ENCODE measurements around the gene TNPO3. TPM values are rescaled to one million over a fixed set of nuclear protein-coding genes. Genes with fewer than 3 reads are reported as not detected.
"Not testable (repeated sequence)": the region's sequence is repeated elsewhere in the genome, so short reads cannot be mapped to it uniquely, and the experiment has no call there.

The TNPO3 gene
- total RNA-seq, 1 donor from 2014 or later = 59.4 TPM

DNA sequence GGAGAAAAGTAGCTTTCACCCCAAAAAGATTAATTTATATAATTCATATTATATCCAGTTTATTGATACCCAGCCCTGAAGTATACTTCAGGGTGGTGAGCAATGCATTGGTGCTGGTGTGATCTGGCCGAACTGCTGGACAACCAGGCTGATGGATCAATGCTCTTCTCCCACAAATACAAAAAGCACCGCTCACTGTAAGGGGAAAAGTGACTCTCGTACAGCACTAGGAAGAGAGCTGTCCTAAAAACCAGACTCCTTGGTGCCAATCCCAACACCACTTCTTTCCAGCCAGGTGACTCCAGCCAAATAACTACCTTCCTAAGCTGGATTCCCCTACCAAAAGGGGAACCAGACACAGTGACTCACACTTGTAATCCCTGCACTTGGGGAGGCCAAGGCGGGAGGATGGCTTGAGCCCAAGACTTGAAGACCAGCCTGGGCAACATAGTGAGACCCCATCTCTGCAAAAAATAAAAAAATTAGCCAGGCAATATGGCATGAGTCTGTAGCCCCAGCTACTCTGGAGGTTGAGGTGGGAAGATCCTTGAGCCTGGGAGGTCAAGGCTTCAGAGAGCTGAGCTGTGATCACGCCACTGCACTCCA lies 13.1 kb upstream of the TNPO3 start:
- TF ChIP-seq, protein P1, sequence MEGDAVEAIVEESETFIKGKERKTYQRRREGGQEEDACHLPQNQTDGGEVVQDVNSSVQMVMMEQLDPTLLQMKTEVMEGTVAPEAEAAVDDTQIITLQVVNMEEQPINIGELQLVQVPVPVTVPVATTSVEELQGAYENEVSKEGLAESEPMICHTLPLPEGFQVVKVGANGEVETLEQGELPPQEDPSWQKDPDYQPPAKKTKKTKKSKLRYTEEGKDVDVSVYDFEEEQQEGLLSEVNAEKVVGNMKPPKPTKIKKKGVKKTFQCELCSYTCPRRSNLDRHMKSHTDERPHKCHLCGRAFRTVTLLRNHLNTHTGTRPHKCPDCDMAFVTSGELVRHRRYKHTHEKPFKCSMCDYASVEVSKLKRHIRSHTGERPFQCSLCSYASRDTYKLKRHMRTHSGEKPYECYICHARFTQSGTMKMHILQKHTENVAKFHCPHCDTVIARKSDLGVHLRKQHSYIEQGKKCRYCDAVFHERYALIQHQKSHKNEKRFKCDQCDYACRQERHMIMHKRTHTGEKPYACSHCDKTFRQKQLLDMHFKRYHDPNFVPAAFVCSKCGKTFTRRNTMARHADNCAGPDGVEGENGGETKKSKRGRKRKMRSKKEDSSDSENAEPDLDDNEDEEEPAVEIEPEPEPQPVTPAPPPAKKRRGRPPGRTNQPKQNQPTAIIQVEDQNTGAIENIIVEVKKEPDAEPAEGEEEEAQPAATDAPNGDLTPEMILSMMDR (IDR thresholded peaks at IDR 0.05) = no peak
- Histone ChIP-seq H3K4me1 (no peaks in the 10 kb centered on the region), H3K4me3 (no peak overlapping the region), H3K36me3 (no peaks in the 10 kb centered on the region), H3K27me3 (no peaks in the 10 kb centered on the region), H3K9me3 (no peaks in the 10 kb centered on the region), H3K27ac (no peak overlapping the region)
- intact Hi-C loops (cut with DNase I) = no loop called here
- no peak for DNase-seq (ENCODE audit: low spot score in 2 of 2)

DNA sequence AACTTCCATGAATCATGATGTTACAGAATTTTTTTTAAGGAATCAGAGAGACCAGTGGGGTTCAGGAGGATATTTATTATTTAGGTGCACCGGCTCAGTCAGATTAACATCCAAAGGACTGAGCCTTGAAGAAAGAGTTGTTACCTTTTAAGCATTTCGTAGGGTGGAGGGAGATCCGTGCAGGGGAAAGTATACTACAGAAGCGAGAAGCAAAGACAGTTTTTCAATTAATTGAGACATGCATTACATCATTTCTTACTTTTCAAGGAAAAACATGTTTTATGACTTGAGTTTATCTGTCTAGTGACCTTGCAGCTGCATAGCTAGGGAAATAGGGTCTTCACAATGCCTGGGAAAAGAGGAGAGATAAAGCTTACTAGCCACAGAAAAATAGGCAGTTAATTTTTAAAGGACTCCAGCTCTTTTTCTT lies 12.2 kb upstream of the TNPO3 start:
- intact Hi-C loops (cut with DNase I) = not testable (repeated sequence)

GRCh38 chr7:129066290-129067131 lies 11.6 kb upstream of the TNPO3 start:
- Histone ChIP-seq H3K4me1 (no peaks in the 10 kb centered on the region), H3K27me3 (no peaks in the 10 kb centered on the region), H3K9me3 (no peaks in the 10 kb centered on the region), H3K27ac (no peak overlapping the region), H3K4me3 (no peak overlapping the region), H3K36me3 (no peaks in the 10 kb centered on the region)
- intact Hi-C loops (cut with DNase I) = no loop called here
- TF ChIP-seq, protein P1 (IDR thresholded peaks at IDR 0.05) = no peak
- DNase-seq (ENCODE audit: low spot score in 2 of 2) = no peak

More for the DNA sequence above, 12.2 kb upstream of the TNPO3 start:
- not testable (repeated sequence) for H3K36me3 ChIP-seq; H3K4me3 ChIP-seq; H3K4me1 ChIP-seq; H3K27me3 ChIP-seq; H3K27ac ChIP-seq; DNase-seq (ENCODE audit: low spot score in 2 of 2); H3K9me3 ChIP-seq

GRCh38 chr7:129055861-129056464 lies 1.1 kb upstream of the TNPO3 start:
- Histone ChIP-seq H3K36me3 (no peaks in the 10 kb centered on the region), H3K9me3 (no peaks in the 10 kb centered on the region), H3K4me3 (peak overlapping the region in 1 of 2 donors; percentile 75), H3K27me3 (no peaks in the 10 kb centered on the region), H3K4me1 (peaks cover 0 to 11% of the 10 kb centered on the region in 2 donors), H3K27ac (peak overlapping the region in 1 of 2 donors; percentile 97)
- no peak for DNase-seq (ENCODE audit: low spot score in 2 of 2)
- intact Hi-C loops (cut with DNase I) = loop anchor here (5.0 kb wide), 2 partner anchors 156 to 714 kb away; partner anchors contain the start of gene RBM28
- TF ChIP-seq, protein P1 (IDR thresholded peaks at IDR 0.05) = no peak

DNA sequence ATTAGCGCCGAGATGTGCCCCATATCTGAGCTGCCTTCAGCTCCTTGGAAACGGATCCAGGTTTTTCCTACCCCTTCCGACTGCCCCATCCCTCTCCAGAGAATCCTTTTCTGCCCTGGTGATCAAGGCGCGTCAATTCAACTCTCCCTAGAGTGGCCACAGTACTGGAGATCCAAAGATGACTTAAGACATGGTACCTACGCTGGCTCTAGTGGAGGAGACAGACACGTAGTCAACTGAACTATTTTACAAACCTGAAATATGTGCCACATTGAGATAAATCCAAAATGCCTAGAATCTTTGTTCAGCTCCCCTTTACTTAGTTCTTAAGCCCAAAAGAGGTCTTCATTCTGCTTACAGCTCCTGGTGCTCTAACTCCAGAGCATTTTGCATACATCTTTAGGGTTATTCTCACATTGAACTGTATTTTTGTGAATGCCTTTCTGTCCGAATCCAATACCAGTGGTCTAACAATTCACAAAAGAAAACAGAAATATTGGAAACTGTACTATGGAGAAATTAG lies 444 bp upstream of the TNPO3 start:
- DNase-seq (ENCODE audit: low spot score in 2 of 2) = no peak
- Histone ChIP-seq H3K27me3 (no peaks in the 10 kb centered on the region), H3K27ac (peak overlapping the region; percentile 94 to 97), H3K4me1 (peaks cover 0 to 11% of the 10 kb centered on the region in 2 donors), H3K9me3 (no peaks in the 10 kb centered on the region), H3K36me3 (no peaks in the 10 kb centered on the region), H3K4me3 (peak overlapping the region; percentile 75 to 91)
- intact Hi-C loops (cut with DNase I) = loop anchor here (5.0 kb wide), 2 partner anchors 157 to 713 kb away; partner anchors contain the start of gene RBM28
- TF ChIP-seq, protein P1 (IDR thresholded peaks at IDR 0.05) = no peak

Data from ascending aorta (tissue), 2 donors.